ENCODE measurements around the gene PRR13.
"Not testable (repeated sequence)": the region's sequence is repeated elsewhere in the genome, so short reads cannot be mapped to it uniquely, and the experiment has no call there.

GRCh38 chr12:53415752-53416389 lies 25.7 kb upstream of the PRR13 start:
- TF ChIP-seq, protein P1, sequence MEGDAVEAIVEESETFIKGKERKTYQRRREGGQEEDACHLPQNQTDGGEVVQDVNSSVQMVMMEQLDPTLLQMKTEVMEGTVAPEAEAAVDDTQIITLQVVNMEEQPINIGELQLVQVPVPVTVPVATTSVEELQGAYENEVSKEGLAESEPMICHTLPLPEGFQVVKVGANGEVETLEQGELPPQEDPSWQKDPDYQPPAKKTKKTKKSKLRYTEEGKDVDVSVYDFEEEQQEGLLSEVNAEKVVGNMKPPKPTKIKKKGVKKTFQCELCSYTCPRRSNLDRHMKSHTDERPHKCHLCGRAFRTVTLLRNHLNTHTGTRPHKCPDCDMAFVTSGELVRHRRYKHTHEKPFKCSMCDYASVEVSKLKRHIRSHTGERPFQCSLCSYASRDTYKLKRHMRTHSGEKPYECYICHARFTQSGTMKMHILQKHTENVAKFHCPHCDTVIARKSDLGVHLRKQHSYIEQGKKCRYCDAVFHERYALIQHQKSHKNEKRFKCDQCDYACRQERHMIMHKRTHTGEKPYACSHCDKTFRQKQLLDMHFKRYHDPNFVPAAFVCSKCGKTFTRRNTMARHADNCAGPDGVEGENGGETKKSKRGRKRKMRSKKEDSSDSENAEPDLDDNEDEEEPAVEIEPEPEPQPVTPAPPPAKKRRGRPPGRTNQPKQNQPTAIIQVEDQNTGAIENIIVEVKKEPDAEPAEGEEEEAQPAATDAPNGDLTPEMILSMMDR (IDR thresholded peaks at IDR 0.05): not testable (repeated sequence)
- not testable (repeated sequence) for TF ChIP-seq POLR2A (IDR thresholded peaks at IDR 0.05)
